ENCODE measurements around the gene ZNF280A.

ZNF280A gene, protein sequence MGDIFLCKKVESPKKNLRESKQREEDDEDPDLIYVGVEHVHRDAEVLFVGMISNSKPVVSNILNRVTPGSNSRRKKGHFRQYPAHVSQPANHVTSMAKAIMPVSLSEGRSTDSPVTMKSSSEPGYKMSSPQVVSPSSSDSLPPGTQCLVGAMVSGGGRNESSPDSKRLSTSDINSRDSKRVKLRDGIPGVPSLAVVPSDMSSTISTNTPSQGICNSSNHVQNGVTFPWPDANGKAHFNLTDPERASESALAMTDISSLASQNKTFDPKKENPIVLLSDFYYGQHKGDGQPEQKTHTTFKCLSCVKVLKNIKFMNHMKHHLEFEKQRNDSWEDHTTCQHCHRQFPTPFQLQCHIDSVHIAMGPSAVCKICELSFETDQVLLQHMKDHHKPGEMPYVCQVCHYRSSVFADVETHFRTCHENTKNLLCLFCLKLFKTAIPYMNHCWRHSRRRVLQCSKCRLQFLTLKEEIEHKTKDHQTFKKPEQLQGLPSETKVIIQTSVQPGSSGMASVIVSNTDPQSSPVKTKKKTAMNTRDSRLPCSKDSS

DNA sequence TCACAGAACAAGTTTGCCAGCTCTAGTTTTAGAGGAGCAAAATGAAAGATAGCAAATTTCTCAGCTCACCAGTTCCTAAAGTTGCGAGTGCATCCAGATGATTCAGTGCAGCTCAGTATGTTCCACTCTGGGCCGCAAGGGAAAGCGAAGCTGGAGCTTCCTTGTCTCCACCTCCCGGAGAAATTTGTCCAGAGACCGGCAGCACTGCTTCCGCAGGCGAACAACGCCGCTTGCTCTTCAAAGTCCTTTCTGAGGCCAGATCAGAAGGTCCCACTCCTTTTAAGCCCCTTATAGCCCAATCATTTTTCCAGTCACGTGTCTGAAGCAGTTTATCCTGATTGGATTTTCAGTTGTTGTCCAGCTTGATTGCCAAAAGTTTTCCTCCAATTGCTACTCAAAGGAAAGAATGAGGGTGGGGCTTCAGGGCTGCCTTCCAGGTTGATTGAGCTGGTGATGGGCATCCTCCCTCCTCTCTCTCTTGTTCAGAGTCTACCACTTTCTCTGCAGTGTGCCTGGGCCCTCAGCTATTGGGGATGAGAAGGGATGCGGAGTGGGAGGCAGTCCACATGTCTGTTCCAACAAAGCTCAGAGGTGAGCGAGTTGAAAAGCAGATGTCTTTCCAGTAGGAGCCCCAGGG lies at the start of gene ZNF280A:
TSS of gene ZNF280A (minus strand) at position 251 of the 637 bp plus-strand sequence. CDS start 4,640 bp downstream, outside the sequence.
- DNase-seq (ENCODE audit: low read depth in 2 of 2): no peak

DNA sequence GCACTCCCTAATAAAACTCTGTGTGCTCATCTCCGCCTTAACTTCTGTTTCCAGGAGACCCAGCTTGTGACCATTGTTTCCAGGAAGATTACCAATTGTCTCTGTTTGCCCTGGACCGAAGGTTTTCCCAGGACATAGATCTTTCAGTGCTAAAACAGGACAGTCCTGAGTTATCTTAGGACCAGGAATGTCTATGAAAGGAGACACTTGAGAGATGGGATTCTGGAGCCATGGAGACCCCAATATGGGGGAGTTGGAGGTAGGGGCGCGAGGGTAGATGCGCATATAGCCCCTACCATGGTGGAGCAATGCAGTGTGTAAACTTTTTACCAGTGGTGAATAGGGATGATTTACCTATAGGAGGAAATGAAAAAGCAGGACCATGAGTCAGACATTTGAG lies 49.1 kb upstream of the ZNF280A start:
- DNase-seq (ENCODE audit: low read depth in 2 of 2): no peak

- DNase-seq (ENCODE audit: low read depth in 2 of 2): no peak
Measured at GRCh38 chr22:22565981-22566380, 45.9 kb upstream of the ZNF280A start.

- DNase-seq (ENCODE audit: low read depth in 2 of 2): peak; percentile 12 to 22
Measured at GRCh38 chr22:22558972-22559603, 39.0 kb upstream of the ZNF280A start, which contains the start of gene PRAME. Gene PRAME, minus strand, starts transcription at chr22:22559265. Its CDS starts 2,433 bp downstream, at chr22:22556832.

GRCh38 chr22:22558071-22558971 lies 38.3 kb upstream of the ZNF280A start:
- no peak for DNase-seq (ENCODE audit: low read depth in 2 of 2)

DNA sequence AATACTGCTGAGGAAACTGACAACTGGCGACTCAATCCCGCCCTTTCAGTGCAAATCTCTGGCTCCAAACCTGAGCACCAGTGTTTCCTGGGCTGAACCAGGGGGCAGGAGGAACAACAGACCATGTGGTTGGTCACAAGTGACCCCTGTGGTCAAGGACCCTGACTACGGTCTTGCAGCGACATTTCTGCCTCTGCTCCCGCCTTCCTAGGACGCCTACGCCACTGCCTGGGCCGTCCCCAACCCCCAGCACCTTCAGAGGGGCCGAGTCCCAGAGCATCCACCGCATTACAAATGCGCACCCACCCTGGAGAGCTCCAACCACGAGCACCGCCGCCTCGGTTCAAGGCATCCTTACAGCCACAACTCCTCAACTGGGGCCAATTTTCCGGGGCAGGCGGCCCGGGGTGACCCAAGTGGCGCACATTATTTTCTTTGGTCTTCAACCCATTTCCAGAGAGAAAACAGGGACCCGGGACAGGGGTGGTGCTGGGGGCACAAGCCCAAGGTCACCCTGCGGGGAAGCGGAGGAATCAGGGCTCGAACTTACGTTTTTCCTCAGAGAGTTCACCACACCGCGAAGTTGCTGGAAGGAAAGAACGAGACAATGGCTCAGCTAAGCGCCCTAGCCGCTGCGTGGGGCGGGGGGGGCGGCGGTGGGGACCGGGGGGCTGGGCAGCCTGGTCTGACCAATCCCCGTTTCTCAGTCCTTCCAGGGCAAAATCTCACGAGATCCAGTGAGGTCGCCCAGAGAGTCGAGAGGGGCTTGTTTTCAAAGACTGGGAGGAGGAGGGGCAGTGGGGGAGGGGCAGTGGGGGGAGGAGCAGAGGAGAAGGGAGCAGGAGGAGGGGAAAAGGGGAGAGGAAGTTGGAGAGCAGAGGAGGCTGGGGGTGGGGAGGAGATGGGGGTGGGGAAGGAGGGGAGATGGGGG lies 37.2 kb upstream of the ZNF280A start:
- DNase-seq (ENCODE audit: low read depth in 2 of 2): no peak

GRCh38 chr22:22556578-22556977 lies 36.5 kb upstream of the ZNF280A start:
- no peak for DNase-seq (ENCODE audit: low read depth in 2 of 2)

DNA sequence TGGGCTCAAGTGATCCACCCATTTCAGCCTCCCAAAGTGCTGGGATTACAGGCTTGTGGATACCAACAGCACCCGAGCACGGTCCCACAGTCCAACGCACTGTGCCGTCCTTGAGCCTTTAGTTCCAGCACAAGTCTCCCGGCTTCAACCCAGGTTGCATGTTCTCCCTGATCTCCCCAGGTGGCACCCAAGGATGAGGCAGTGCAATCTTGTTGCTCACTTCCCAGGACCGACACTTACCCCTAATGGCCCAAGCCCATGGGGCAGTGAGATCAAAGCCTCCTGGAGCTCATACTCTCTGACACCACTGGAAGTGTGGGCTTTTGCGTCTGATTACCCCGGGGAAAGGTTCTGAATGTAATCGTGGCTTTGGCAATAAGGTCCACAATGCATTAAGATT lies 35.5 kb upstream of the ZNF280A start:
- no peak for DNase-seq (ENCODE audit: low read depth in 2 of 2)

DNA sequence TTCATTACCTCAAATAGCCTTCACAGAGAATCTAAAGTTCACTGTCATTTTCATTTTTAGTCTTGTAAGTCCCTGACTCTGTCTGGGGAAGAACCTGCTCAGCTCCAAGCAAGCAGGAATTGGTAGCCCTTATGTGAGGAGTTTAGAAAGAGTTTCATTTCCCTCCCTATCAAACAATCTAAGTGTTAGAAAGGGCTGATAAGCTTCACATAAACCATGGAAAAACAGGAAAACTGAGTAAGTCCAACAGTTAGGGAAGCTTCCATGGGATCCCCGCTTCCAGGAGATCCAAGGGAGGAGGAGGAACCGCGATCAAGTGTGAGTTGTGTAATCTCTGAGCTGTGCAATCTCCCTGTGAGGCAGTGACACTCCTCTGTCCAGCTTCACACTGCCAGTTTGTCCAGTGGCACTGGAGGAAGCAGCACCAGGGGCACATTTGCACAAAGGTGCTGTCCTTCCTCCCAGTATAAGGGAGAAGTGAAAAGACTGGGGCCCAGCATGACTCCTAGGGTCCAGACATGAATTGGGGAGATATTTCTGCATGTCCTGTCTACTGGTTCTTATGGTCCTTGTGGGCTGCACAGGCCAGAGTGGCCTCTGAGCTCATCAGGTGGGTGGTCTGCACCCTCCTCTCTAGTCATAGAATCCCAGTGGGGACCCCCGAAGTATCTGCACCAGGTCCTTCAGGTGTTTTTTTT lies 34.7 kb upstream of the ZNF280A start:
- DNase-seq (ENCODE audit: low read depth in 2 of 2): no peak

DNA sequence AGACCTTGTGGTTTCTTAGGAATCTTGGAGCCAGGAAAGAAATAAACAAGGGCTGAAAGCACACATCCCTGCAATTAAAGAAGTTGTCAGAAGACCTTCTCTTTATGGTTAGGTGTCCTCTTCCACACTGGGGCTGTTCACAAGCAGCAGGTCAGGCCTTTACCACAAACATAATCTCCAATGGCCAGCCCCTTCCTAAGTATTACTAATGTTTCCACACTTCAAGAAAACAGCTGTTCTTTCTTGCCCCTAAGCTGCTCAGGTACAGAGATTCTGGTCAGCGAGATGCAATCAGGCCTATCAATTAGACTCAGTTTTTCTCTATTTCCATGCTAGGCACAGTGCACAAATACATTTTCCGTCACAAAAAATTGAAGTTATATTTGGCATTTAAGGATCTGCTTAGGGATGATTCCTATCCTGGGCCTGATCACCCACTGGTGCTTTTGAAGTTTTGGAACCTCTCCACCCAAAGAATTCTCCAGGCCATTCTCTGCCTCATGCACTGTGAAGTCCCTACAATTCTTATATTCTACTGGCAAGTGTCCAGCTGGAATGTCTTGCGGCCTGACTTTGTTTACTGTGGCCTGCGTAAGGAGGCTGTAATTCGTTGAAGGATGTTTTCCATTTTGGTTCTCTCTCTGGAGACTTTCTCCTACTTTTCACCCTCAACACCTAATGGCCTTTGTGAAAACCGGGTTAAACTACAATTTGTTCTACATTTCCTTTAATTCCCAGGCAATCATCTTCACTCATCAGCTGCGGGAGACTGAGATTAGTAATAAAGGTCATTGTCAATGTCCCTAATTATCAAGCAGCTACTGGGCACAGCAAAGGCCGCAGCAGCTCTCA lies 33.9 kb upstream of the ZNF280A start:
- DNase-seq (ENCODE audit: low read depth in 2 of 2): no peak

DNA sequence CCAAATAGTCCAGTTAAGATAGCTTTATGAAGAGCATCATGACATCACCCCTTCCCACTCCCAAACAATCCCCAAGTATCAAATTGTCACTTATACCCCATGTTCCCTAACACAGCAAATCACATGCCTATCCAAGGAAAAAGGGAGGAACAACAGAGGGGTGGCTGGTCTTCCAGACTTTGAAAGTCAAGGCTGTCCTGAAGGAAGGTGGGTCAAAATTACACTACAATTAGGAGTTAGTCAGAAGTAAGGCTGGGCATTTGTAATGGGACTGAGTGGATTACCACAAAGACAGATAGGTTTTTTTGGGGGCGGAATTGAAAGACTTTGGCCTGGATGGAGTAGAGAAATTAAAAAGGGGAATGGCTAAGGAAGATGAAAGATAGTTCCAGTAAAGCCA lies 33.1 kb upstream of the ZNF280A start:
- DNase-seq (ENCODE audit: low read depth in 2 of 2): no peak

DNA sequence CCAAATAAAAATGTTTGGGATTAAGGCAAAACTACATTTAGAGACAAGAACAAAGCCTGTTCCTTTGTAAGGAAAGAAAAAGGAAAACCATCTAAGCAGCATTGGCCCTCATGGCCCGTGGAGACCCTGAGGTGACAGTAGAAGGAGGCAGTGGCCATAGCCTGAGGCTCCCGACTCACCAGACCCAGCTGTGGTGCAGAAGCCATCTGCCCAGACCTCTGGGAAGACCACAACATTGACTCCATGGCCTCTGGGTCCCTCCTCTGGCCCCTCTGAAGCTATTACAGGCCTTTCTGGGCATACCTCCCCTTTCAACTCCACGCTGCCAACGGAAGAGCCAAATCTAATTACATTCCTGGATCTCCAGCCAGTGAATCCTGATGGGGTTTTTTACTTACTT lies 32.6 kb upstream of the ZNF280A start:
- no peak for DNase-seq (ENCODE audit: low read depth in 2 of 2)

- no peak for DNase-seq (ENCODE audit: low read depth in 2 of 2)
Measured at GRCh38 chr22:22550789-22551434, 30.8 kb upstream of the ZNF280A start.

DNA sequence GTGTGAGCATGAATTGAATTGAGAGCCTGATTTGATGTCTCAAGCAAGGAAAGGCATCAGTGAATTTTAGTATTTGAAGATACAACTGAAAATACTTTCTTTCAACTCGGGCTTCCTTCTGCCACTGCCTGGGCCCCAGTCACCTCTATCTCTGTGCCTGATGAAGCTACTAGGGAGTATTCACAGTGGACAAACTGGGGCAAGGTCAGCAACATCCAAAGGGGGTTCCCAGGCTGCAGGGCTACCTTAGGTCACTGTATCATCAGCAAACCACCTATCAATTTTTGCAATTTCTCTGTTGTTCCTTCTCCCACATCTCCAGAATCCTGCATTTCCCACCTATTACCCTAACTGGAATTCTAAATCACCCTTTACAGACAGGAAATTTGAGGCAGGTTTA lies 28.8 kb upstream of the ZNF280A start:
- no peak for DNase-seq (ENCODE audit: low read depth in 2 of 2)

GRCh38 chr22:22548317-22548716 lies 28.2 kb upstream of the ZNF280A start:
- DNase-seq (ENCODE audit: low read depth in 2 of 2): no peak

GRCh38 chr22:22547692-22548300 lies 27.7 kb upstream of the ZNF280A start:
- DNase-seq (ENCODE audit: low read depth in 2 of 2): no peak

- DNase-seq (ENCODE audit: low read depth in 2 of 2): no peak
Measured at GRCh38 chr22:22547226-22547625, 27.2 kb upstream of the ZNF280A start.

GRCh38 chr22:22546490-22546889 lies 26.4 kb upstream of the ZNF280A start:
- DNase-seq (ENCODE audit: low read depth in 2 of 2): no peak
